ENCODE data around the gene GJB6. TPM values are rescaled to one million over a fixed set of nuclear protein-coding genes. Genes with fewer than 3 reads are reported as not detected.
"Not testable (repeated sequence)": the region's sequence is repeated elsewhere in the genome, so short reads cannot be mapped to it uniquely, and the experiment has no call there.

The GJB6 gene
- polyA plus RNA-seq (2013, experiment 1 of 2; ENCODE audit: insufficient read length), result not detected
- polyA plus RNA-seq (2013, experiment 2 of 2; ENCODE audit: insufficient read length), result 0.15 TPM

GRCh38 chr13:20231839-20232555 is at the start of gene GJB6:
Gene GJB6, minus strand, starts transcription at chr13:20232319. Its CDS starts 8,839 bp downstream, at chr13:20223480.
- DNase-seq, result no peak

DNA sequence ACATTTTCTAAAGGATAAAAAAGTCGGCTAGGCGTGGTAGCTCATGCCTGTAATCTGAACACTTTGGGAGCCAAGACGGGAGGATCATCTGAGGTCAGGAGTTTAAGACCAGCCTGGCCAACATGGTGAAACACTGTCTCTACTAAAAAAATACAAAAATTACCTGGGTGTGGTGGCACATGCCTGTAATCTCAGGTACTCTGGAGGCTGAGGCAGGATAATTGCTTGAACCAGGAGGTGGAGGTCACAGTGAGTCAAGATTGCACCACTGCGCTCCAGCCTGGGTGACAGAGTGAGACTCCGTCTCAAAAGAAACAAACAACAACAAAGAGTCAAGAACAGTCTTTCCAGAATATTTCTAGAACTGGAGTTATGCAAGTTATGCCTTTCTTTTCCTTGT is 44.8 kb upstream of the GJB6 start:
- not testable (repeated sequence) for DNase-seq

DNA sequence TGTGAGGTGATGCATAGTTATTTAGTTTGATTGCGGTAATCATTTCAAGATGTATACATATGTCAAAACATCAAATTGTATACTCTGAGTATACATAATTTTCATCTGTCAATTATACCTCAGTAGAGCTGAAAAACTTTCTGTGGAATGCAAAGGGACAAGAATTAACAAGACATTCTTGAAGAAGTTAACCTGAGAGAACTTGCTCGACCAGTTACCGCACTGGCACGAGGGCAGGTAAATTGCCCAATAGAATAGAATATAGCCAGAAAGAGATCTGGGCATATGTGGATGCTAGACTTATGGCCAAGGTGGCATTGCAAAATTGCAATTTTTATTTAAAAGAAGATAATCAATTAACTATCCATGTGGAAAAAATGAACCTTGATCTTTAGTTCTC is 42.3 kb upstream of the GJB6 start:
- DNase-seq, result no peak

DNA sequence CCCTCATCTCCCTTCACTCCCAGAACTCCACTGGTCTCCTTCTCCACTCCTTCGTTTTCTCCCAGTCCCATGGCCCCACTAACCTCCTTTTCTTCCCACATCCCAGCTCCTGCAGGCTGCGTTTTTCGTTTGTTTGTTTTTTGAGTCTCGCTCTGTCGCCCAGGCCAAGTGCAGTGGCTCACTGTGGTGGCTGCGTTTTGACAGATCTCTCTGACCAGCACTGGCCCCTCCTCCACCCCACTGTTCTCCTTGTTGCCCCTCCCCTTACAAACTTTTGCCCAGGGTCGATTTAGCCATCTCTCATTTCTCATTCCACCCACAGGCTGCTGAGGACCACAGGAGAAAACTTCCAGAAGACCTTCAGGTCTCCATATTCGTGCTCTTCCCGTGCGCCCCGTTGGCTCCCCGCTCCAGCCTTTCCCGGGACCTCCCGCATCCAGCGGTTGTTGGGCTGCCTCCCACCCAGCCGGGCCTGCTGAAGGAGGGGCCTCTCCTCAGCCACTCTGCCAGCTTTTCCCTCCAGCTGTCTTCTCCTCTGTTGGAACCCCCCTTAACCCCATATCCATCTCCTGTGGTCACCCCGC is 40.6 kb upstream of the GJB6 start:
- DNase-seq, result no peak

- no peak for DNase-seq
Observed at GRCh38 chr13:20272104-20272503, 40.0 kb upstream of the GJB6 start.

- no peak for DNase-seq
Observed at GRCh38 chr13:20271441-20271840, 39.3 kb upstream of the GJB6 start.

- DNase-seq, result peak; percentile 14
Observed at GRCh38 chr13:20270163-20270865, 38.2 kb upstream of the GJB6 start.

DNA sequence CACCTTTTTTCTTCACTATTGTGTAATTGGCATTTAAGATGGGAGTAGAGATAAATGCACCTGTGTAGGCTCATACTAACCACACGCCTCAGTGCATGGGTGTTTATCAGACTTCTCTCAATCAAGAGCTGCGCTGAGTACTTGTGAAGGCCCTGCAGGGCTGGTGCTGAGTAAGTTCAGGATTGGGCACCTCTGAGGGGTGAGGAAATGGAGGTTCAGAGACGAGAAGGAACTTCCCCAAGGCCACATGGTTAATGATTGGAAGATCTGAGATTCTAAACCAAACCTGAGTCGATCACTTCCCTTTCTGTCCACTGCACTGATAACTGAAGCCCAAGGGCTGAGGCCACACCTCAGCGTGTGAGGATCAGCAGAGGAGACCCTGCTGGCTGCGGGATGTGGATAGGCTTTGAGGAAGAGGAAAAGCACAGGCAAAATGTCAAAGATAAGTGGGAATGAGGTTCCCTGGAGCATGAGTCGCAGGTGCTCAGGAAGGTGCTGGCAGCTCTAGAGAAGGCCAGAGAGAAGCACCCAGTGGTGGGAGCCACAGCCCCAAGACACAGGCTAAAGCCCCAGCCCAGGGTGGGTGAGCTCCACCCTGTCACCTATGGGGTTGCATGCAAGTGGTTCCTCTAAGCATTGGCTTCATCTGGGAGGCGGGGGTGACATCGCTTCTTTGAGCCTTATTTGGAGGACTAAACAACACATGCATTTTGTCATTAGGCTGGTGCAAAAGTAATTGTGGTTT is 32.3 kb upstream of the GJB6 start:
- DNase-seq, result no peak

- DNase-seq, result no peak
Observed at GRCh38 chr13:20263393-20264044, 31.4 kb upstream of the GJB6 start.

DNA sequence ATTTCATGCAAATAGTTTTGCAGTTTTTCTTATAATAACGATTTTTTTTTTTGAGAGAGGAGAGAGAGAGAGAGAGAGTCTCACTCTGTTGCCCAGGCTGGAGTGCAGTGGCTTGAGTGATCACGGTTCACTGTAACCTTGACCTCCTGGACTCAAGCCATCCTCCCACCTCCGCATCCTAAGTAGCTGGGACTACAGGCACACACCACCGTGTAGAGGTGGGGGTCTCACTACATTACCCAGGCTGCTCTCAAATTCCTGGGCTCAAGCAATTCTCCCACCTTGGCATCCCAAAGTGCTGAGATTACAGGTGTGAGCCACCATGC is 26.8 kb upstream of the GJB6 start:
- no peak for DNase-seq

- no peak for DNase-seq
Observed at GRCh38 chr13:20258208-20258962, 26.3 kb upstream of the GJB6 start.

- DNase-seq, result no peak
Observed at GRCh38 chr13:20254076-20254475, 22.0 kb upstream of the GJB6 start.

- DNase-seq, result no peak
Observed at GRCh38 chr13:20249913-20250312, 17.8 kb upstream of the GJB6 start.

DNA sequence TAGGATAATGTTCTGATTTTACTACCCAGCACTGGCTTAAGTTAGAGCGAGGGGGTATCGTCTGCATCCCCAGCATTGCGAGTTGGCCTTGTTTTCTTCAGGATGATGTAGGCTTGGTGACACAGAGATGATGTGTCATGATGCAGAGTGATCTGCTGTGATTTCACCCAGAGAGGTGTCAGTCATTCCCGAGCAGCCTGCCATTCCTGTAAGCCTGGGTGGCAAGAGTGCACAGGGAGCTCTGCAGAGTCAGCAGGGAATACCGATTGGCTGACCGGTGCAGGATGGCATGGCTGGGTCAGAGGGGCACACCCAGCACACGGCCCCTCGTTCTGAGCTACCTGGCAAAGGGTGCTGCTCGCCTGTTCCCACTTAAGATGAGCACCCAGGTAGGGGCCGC is 15.8 kb upstream of the GJB6 start:
- no peak for DNase-seq

- no peak for DNase-seq
Observed at GRCh38 chr13:20247403-20247802, 15.3 kb upstream of the GJB6 start.

GRCh38 chr13:20241593-20241992 is 9.5 kb upstream of the GJB6 start:
- DNase-seq, result no peak

GRCh38 chr13:20239748-20240147 is 7.6 kb upstream of the GJB6 start:
- no peak for DNase-seq

- DNase-seq, result no peak
Observed at GRCh38 chr13:20232556-20233277, 598 bp upstream of the GJB6 start.

GRCh38 chr13:20230913-20231838 is 943 bp downstream of the GJB6 start:
- DNase-seq, result no peak

GRCh38 chr13:20227730-20228129 is 4.4 kb downstream of the GJB6 start:
- DNase-seq, result no peak

Data from fibroblast of skin of scalp (primary cell).